Sigmoid colon (tissue), 4 donors: ENCODE results near the gene RELCH.

ENCODE experiments used
- POLR2A ChIP-seq, 2 donors: fragments of 450-650 bp; IDR thresholded peaks; one replicate each; pipeline ENCODE4 v1.6.1; 2016; ENCODE audit warnings: antibody characterized with exemption in 2 of 2, mild to moderate bottlenecking in 2 of 2, moderate library complexity in 2 of 2
- POLR2AphosphoS5 ChIP-seq, 4 donors: sonication (generic); formaldehyde crosslinking; IDR thresholded peaks; one replicate each; pipeline ENCODE4 v1.6.1; 2017; ENCODE audit warnings: antibody characterized with exemption in 4 of 4

DNA sequence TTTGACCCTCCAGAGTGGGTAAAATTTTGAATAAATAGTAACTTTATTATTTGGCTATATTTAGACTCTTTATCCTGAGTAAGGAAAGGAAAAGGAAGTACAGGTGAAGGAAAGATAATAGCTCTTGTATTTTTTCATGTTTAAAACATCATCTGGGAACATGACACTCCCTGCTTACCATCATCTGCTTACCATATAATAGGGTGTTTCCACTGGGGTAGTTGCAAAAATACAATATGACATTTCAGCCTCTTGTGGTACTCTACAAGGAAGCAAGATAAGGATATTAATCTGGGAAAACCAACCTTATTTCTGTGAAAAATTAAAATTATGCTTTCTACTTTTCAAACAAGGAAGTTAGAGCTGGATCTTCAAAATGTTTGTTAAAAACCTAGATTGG is 9.9 kb downstream of the RELCH start:
- no peak for TF ChIP-seq POLR2AphosphoS5 (IDR thresholded peaks at IDR 0.05)
- TF ChIP-seq POLR2A (IDR thresholded peaks at IDR 0.05), result no peak
